Activated CD8-positive, alpha-beta memory T cell treated with anti-CD3 and anti-CD28 coated beads for 24 hours (primary cell): ENCODE results near the gene GRM4.
"Not testable (repeated sequence)": the region's sequence is repeated elsewhere in the genome, so short reads cannot be mapped to it uniquely, and the experiment has no call there.

Experiments
- DNase-seq: peaks from one replicate; pipeline ENCODE4 v3.0.0-alpha.2; 2020

GRM4 gene

DNA sequence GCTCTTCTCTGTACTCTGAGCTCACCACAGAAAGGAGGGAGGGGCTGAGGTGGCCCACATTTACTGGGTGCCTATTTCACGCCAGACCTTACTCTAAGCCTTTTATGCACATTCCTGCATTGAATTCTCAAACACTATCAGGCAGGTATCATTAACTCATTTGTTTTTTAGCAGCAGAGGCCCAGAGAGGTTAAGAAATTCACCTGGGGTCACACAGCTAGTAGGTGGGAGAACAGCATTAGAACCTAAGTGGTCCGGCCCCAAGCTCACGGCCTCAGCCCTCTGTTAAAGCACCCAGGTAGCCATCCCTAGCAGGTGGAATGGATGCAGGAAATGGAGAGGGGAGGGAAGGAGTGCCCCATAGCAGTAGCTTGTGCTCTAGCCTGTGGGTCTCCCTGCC is 84.5 kb downstream of the GRM4 start:
- DNase-seq = no peak

DNA sequence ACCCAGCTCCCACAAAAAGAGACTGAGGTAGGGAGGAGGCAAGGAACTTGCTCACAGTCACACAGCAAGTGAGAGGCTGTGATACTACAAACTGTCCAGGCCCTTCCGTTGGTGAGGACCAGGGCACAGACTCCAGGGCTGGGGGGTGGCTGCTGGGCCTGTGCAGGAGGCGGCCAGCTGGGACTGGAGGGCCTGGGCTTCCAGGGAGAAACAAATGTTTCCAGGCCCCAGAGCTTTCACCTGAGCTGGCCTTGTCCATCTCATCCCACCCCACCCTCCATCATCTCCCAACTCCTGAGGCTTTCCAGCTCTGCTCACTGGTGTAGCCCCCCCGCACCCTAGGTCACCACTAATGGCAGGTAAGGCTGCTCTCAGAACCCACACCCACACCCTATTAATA is 86.0 kb downstream of the GRM4 start:
- no peak for DNase-seq

DNA sequence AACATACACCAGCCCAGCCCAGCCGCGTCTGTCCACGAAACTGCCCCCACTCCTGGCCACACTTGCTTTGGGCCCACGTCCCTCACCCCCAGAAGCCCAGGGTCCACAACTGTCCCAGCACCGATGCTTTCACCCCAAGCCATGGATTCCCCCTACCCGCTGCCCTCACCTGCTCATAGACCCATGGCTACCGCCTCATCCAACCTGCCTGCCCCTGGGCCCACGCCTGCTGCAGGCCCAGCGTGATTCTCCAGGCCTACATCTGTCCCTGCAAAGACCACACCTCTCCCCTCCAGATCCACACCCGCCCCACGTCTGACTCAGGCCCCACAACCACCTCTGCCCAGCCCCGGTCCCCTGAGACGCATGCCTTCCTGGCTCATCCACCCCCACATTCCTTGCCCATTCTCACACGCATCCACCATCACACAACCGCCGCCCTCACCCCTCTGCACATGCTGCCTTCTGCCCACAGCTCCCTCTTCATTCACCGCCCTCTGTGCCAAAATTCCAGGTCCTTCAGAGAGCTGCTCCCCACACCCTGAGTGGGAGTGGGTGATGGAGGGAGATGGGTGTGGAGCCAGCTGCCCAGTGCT is 86.7 kb downstream of the GRM4 start:
- no peak for DNase-seq

DNA sequence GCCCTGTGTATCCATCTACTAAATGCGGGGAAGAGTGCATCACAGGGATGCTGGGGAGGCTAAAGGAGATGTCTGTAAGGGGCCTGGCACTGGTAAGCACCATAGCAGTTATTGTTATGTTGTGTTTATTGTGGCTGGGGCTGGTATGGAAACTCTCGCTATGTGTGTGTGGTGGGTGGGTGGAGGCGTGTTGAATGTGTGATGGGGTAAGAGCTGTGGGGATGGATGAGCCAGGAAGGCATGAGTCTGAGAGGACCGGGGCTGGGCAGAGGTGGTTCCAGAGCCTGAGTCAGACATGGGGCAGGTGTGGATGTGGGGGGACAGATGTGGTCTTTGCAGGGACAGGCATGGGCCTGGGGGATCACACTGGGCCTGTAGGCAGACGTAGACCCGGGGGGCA is 88.1 kb downstream of the GRM4 start:
- DNase-seq = no peak

DNA sequence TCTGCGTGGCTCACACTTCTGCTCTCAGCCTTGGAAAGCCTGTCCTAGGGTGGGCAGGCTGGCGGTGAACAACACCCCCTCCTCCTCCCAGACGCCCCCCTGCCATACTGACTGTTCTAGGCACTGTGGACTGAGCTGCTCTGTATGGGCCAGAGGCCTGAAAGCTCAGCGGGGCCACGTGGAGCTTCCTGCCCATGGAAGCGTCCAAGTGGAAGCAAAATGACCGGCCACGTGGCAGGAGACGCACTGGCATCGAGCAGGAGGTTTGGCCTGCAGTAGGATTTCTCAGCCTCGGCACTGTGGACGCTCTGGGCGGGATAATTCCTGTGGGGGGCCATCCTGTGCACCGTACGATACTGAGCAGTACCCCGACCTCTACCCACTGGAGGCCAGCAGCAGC is 88.7 kb downstream of the GRM4 start:
- no peak for DNase-seq

DNA sequence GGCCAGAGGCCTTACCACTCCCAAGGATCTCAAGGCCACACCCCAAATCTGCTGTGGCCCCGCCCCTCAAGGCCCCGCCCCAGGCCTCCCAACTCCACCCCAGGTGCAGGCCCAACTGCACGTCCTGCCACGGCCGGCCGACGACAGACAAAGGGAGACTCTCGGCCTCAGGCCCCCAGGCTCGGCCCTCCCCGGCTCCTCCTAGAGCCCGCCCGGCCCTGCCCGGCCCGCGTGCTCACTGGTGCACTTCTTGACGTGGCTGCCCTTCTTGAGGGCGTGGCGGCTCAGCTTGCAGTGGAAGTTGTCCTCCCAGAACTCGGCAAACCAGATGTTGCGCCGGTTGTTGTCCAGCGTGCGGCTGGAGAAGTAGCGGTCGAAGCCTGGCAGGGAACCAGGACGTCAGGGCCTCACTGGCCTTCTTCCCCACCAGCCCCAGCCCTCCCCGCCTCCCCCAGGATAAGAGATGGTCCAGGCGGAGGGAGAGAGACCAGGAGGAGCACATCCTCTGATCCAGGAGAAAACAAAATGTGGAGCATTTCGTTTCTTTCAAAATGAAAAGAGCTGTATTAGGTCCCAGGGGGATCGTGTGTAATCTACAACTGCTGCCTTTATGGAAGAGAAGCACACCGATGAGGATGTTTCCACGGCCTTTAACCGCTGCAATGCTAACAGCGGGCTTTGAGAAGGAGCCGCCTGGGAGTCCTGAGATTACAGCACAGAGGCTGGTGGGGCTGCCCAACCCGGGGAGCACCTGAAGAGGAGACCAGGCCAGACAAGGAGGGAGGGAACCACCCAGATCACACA is 89.4 kb downstream of the GRM4 start:
- no peak for DNase-seq

DNA sequence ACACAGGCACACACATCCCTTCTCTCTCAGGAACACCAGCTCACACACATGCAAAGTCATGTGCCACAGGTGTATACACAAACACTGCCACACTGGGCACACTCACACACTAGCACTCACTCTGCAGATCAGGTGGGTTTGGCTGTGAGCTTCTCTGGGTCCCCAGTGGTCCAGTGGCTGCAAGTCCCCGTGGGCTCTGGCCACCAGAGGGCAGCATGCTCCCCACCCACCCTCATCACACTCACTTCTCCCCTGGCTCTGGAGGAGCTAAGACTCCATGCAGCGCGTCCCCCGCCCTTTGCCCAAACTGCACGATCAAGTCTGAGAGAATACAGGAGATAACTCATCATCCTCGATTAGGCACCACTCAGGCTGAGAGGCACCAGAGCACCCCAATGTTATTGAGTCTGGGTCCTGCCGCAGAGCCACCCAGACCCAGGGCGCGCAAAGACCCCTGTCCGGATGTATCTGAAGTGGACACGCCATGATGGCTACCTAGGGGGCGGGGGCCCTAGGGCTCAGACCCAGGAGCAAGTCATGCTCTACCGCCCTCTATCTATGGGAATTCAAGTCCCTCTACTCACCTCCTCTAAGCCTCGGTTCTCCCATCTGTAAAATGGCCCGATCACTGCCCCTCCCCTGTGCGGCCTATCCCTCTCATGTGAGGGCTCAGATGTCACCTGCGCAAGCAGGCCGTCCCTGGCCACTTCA is 90.5 kb downstream of the GRM4 start:
- peak; percentile 86 for DNase-seq

DNA sequence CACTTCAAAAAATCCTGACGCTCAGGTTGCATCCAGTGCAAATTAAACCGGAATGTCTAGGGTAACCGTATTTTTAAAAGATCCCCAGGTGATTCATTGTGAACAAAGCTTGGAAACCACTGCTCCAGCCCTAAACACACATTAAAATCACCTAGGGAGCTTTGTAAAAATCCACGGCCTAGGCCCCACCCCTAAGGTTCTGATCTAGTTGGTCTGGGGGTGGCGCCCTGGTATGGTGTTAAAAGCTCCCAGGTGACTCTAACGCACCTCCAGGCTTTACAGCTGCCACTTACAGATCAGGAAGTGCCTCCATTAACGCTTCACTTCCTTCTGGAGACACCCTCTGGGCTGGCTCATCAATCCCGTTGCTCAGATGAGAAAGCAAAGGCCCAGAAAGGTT is 92.2 kb downstream of the GRM4 start:
- DNase-seq = no peak

DNA sequence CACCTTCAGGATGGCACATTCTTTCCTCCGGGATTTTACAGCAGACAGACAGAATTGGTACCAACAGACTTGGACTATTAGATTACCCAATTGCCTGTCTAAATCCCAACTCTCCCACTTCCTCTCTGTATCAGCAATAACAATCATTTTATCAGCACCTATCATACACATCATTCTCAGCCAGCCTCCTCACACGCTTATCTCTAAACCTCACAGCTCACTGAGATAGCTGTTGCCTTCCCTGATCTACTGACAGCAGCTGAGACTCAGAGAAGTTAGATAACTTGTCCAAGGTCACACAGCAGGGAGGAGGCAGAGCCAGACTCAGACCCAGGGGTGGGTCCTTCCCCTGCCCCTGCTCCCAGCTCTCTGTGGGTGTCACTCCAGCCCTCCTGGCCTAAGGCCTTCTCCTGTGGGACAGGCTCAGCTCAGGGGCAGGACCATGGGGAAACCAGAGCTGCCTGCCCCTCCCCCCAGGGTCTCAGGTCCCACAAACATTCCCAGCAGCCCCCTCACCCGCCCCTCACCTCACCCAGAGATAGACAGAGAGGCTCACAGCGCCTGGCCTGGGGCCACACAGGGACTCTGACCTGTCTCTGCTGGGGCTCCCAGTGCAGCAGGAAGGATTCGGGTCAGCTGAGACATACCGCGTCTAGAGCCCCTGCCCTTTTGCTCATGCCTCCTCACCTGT is 92.8 kb downstream of the GRM4 start:
- no peak for DNase-seq

DNA sequence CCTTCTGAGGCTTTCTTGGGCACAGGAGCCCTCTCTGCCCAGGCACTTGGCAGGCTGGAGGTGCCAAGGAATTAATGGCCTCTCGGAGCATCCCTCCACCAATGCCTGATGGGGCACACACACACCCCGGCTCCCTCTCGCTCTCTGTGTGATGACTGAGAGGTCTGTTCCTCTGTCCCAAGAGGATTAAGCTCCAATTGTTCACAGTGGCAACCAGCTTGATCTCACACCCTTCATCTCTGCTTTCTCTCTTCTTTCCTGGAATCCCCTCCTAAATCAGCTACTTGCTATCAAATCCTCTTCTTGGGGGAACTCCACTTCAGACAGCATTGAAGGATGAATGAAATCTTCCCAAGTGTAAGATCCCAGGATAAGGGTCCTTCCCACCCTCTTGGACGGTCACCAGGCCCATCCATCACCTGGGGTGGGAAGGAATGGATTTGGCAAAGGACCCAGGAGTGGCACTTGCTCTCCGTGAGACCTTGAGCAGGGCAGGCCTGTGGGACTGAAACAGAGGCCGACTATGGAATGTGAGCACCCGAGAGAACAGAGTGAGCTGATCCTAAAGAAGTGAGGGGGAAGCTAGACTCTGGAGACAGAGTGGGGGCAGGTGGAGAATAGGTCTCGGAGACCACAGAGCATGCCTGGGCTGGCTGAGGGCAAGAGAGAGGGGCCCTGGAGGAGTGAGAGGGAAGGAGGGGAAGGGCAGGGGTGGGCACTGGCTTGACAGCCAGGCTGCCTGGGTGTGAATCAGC is 93.6 kb downstream of the GRM4 start:
- no peak for DNase-seq

DNA sequence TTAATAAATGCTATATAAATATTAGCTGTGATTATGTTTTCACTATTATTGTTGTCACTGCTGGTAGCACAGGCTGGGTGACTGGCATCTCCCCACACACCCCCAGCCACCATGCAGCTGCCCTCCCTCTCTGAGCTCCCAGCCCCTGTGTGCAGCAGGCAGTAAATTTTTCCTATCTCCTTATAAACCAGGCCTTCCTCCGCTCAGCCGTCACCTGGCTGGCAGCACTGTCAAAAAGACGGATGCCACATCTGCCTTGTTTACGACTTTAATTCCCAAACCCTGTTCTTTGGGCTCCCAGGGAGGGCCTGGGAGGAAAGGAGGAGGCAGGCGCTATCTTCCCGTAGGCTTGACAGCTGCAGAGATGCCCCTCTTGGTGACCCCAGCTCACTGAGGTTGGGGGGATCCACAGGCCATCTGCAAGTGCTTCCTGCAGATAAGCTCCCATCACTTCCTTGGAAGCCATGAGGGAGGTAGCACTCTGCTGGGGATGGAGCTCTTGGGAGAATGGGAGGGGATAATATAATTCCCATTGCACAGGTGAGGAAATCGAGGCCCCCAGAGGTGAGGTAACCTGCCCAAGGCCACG is 94.5 kb downstream of the GRM4 start:
- DNase-seq = no peak

DNA sequence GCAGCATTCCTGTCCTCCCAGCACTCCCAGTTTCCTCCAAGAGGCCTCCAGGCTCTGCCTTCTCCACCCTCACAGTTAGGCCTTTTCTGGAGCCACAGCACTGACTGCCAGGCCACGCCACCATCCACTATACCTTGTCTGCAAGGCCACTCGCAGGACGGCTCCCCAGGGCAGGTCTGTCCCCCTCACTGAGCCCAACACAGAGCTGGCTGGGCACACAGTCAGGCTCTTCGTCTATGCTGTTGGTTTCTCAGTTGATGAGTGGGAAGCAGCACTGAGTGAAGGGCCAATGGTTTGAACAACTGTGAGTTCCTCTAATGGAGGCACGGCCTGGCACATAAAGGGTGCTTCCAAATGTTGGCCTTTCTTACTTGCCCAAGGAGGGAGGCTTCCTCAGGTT is 95.2 kb downstream of the GRM4 start:
- no peak for DNase-seq

DNA sequence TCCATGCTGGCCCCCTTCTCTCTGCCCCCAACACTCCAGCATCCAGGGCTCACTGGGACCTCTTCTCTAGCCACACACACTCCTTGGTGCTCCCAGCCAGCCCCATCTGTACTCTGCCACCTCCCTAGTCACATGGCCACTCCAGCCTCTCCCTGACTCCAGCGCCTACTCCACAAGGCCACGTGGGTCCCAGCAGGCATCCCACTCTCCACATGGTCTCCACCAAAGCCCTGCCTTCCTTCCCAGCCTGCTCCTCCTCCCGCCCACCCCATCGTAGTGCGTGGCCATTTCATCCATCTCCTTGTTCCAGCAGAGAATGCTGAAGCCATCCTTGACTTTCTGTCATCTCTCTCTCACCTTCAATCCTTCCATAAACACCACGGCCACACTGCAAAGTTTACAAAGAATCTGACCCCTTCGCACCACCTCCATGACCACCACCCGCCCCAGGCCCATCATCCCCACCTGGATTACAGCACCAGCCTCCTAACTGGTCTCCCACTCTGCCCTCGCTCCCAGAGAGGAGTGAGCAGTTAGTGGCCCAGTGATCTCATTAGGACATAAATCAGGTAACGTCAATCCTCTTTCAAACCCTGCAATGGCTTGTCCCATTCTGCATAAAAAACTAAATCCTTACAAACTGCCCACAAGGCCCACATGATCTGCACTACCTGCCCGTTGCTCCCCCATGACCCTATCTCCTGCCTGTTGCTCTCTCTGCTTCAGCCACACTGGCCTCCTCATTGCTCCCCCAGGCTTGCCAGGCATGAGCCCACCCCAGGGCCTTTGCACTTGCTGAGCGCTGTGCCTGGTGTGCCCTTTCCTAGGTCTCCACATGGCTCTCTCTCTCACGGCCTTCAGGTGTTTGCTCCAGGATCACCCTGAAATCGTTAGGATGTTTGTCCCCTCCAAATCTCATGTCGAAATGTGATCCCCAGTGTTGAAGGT is 96.2 kb downstream of the GRM4 start:
- DNase-seq = no peak

DNA sequence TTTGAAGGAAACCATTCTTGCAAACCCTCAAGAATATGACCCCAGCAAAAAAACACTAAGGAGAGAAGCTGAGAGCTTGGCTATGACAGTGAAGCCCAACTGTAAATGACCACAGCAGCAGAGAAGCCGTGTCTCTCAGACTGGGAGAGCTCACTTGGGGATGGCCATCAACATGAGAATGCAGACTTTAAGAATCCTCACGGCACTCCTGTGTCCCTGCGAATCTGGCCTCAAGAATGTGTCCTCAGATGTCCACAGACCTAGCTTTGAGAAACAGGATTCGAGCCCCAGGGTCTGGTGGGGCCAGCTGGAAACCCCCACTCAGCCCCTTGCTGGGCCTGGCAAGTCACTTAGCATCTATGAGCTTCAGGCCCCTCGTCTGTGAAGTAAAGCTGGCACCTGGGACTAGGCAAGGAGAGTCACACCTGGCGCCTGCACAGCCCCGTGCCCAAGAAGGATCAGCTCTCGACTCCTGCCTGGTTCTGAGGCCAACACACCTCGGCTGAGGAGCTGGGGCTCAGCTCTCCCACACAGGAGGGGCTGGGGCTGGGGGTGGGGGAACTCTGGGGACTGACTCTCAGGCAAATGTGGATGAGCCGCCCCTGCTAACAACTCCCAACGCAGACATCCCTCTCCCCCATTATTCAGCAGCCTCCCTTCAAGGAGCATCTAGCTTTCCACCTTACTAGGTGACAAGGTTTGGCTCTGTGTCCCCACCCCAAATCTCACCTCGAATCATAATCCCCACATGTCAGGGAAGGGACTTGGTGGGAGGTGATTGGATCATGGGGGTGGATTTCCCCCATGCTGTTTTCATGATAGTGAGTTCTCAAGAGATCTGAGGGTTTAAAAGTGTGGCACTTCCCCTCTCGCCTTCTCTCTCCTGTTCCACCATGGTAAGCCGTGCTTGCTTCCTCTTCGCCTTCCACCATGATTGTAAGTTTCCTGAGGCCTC is 97.7 kb downstream of the GRM4 start:
- DNase-seq = no peak

DNA sequence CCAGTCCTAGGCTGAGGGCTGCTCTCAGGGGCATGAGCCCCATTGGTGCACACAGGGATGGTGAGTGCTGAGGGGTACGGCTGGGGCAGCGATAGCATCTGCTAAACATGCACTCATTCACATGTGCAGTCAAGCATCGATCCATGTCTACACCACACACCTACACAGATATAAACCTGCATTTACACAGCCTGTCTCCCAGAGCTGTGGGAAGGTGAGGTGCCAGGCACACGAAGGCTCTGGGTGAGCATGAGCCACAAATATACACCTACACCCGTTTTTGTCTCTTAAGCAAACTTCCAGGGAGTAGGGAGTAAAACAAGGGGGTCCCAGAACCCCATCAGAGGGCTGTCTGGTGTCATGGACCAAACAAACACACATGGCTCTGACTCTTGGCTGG is 99.3 kb downstream of the GRM4 start:
- no peak for DNase-seq

DNA sequence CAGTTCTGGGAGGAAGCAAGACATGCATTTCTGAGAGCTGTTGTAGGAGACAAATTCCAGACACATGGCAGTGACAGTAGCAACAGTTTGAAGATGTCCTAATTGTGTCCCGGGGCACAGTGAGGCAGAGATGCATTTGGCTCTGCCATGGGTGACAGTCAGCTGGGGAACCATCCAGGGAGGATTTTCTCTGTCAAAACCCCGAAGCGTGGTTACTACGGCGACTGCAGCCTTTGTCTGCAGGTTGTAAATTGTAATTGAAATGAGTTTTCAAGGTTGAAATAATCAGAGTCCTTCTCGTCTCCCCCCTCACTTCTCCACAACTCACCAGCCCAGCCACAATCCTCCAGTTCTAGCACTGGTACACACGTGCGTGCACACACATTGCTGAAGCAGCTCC is 100.1 kb downstream of the GRM4 start:
- DNase-seq = no peak

DNA sequence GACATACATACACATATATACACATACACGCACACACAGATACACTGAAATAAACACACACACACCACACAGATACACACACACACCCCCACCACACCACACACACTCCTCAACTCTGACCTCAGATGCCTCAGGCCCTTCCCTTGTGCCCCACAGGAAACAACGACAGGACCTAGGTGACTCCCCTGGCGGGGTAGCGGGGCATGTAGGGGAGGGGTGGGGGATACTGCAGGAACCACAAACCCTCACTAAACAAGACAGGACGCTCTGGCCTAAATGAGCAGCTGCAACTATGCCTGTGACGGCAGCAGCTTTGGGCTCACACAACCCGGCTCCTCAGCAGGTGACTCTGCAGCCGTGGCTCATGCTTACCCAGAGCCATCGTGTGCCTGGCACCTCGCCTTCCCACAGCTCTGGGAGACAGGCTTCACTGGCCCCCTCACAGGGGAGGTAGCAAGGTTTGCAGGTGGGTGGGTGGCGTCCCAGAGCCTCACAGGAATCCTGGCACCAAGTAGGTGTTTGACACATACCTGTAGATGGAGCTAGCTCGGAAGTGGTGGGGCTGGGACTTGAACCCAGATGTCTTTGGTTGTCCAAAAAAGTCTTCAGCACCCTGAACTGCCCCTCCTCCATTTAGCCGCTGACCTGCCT is 100.8 kb downstream of the GRM4 start:
- no peak for DNase-seq

DNA sequence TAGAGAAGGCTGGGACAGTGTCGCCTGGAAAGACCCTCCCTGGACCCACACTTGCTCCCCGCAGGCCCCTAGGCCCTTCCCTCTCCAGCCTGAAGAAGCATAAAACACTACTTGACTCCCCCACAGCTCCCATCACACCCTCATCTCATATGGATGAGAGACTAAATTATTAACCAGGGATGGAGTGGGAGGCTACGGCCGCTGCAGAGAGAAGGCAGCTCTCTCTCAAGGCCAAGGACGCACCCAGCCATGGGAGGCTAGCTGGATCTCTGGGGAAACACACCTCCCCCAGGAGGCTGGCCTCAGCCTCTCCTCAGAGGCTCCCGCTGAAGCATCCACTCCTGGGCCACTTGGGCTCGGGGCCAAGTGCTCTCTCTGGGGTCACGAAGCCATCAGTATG is 102.5 kb downstream of the GRM4 start:
- DNase-seq = no peak

DNA sequence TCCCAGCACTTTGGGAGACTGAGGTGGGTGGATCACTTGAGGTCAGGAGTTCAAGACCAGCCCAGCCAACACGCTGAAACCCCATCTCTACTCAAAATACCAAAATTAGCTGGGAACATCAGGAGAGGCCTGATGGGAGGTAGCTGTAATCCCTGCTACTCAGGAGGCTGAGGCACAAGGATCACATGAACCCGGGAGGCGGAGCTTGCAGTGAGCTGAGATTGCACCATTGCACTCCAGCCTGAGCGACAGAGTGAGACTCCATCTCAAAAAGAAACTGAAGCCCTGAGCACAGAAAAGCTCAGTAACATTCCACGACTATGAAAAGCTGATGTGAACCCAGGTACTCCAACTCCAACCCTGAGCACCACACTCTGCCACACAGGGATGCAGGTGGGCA is 103.9 kb downstream of the GRM4 start:
- DNase-seq = not testable (repeated sequence)

DNA sequence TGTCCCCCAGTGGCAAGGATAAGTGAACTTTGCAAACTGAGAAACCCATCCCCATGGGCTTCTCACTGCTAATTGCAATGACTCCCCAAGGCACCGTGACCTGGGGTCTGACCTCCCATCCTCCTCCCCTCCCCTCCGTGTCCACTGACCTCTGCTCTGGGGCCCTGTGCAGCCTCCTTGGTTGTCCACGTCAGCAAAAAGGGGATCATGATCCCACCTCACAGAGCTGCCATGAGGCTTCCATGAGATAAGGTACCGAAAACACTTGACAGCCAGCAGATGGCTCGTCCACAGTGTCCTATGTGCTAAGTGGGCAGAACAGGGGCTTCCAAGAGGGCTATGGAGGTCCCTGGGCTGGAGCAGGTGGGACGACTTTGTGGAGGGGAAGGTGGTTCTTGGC is 104.5 kb downstream of the GRM4 start:
- DNase-seq = no peak
